IMR-90 (cell line): ENCODE data around the gene CD99L2. TPM values are rescaled to one million over a fixed set of nuclear protein-coding genes. Genes with fewer than 3 reads are reported as not detected.

Experiments
- ATAC-seq: fragments of 200-7000 bp; cut with Tn5 transposase; 2 replicates; pipeline ENCODE4 v1.9.1; 2020; ENCODE audit warnings: low read depth, mild to moderate bottlenecking, moderate library complexity
- BruUV-seq: library from RNA; stranded (reverse); fragments of 400-500 nt; replicated peaks from 2 replicates; lab custom pipeline; 2021; lab: Mats Ljungman, UMichigan
- CTCF ChIA-PET: fragments of 300-600 bp; formaldehyde crosslinking; extraction: SDS; loops from one replicate; lab custom pipeline; 2021; ENCODE audit warnings: antibody characterized with exemption; lab: Yijun Ruan, JAX
- POLR2A ChIA-PET: fragments of 300-600 bp; sonication (Branson Sonifier 250); formaldehyde crosslinking; loops from one replicate; lab custom pipeline; 2022; ENCODE audit warnings: antibody characterized with exemption; ENCODE audit not compliant: unreplicated experiment; lab: Charles Lee
- DNase-seq: peaks from one replicate; pipeline ENCODE4 v3.0.0; 2013
- H2AFZ ChIP-seq: replicated peaks from 2 replicates; pipeline ENCODE3; 2013; ENCODE audit warnings: low read length, mild to moderate bottlenecking; ENCODE audit not compliant: poor library complexity
- H2AK5ac ChIP-seq: 2 replicates; pipeline ENCODE4 v1.6.1; 2013; ENCODE audit warnings: low read depth, low read length, inconsistent platforms
- H2AK9ac ChIP-seq: replicated peaks from 2 replicates; pipeline ENCODE3; 2013; ENCODE audit warnings: mild to moderate bottlenecking, low read depth, low read length, moderate library complexity; ENCODE audit not compliant: poor library complexity
- H2BK120ac ChIP-seq: 2 replicates; pipeline ENCODE4 v1.6.1; 2013; ENCODE audit warnings: low read depth, low read length, inconsistent platforms
- H2BK15ac ChIP-seq: 3 replicates; pipeline ENCODE4 v1.6.1; 2013; ENCODE audit warnings: low read depth, low read length, inconsistent platforms
- H2BK20ac ChIP-seq: 2 replicates; pipeline ENCODE4 v1.6.1; 2013; ENCODE audit warnings: low read depth, mild to moderate bottlenecking, inconsistent platforms, low read length, moderate library complexity
- H2BK5ac ChIP-seq: 2 replicates; pipeline ENCODE4 v1.6.1; 2013; ENCODE audit warnings: mild to moderate bottlenecking, low read depth, low read length, inconsistent platforms; ENCODE audit not compliant: poor library complexity, severe bottlenecking
- H3K14ac ChIP-seq: replicated peaks from 2 replicates; pipeline ENCODE4 v1.6.1; 2013; ENCODE audit warnings: low read depth, low read length, inconsistent platforms
- H3K18ac ChIP-seq: 2 replicates; pipeline ENCODE4 v1.6.1; 2013; ENCODE audit warnings: low read depth, low read length, control low read depth
- H3K23ac ChIP-seq: 2 replicates; pipeline ENCODE4 v1.6.1; 2013; ENCODE audit warnings: low read depth, low read length, inconsistent platforms
- H3K27ac ChIP-seq: 2 replicates; pipeline ENCODE4 v1.5.1; 2013; ENCODE audit warnings: mild to moderate bottlenecking, control low read depth, low read length; ENCODE audit not compliant: insufficient read depth
- H3K27me3 ChIP-seq: 2 replicates; pipeline ENCODE4 v1.6.1; 2013; ENCODE audit warnings: low read length; ENCODE audit not compliant: control insufficient read depth, insufficient read depth
- H3K36me3 ChIP-seq: 2 replicates; pipeline ENCODE4 v1.6.1; 2013; ENCODE audit warnings: low read length, mixed read lengths; ENCODE audit not compliant: control insufficient read depth, insufficient read depth
- H3K4ac ChIP-seq: 2 replicates; pipeline ENCODE4 v1.6.1; 2013; ENCODE audit warnings: low read depth, low read length, inconsistent platforms
- H3K4me1 ChIP-seq: 2 replicates; pipeline ENCODE4 v1.6.1; 2013; ENCODE audit warnings: low read length, mixed read lengths; ENCODE audit not compliant: control insufficient read depth, insufficient read depth
- H3K4me2 ChIP-seq: 2 replicates; pipeline ENCODE4 v1.6.1; 2013; ENCODE audit warnings: low read depth, mild to moderate bottlenecking, control low read depth, low read length, moderate library complexity
- H3K4me3 ChIP-seq: 2 replicates; pipeline ENCODE4 v1.5.1; 2013; ENCODE audit warnings: low read depth, mild to moderate bottlenecking, control low read depth, low read length, moderate library complexity; ENCODE audit not compliant: insufficient read depth
- H3K56ac ChIP-seq: 2 replicates; pipeline ENCODE4 v1.6.1; 2013; ENCODE audit warnings: low read length, inconsistent platforms; ENCODE audit not compliant: insufficient read depth; ENCODE audit errors: extremely low read depth
- H3K79me1 ChIP-seq, 2 experiments: 2 replicates each; pipeline ENCODE4 v1.6.1; 2013; ENCODE audit warnings: low read length in 2 of 2, inconsistent platforms in 1 of 2, low read depth in 1 of 2
- H3K9ac ChIP-seq: 2 replicates; pipeline ENCODE4 v1.6.1; 2013; ENCODE audit warnings: low read depth, low read length, control low read depth
- H3K9me1 ChIP-seq: 2 replicates; pipeline ENCODE4 v1.6.1; 2013; ENCODE audit warnings: low read length, inconsistent platforms; ENCODE audit not compliant: insufficient read depth
- H3K9me3 ChIP-seq: 2 replicates; pipeline ENCODE4 v1.6.1; 2013; ENCODE audit warnings: low read length; ENCODE audit not compliant: control insufficient read depth, insufficient read depth
- H4K20me1 ChIP-seq: 2 replicates; pipeline ENCODE4 v1.6.1; 2013; ENCODE audit warnings: low read length, inconsistent platforms; ENCODE audit not compliant: insufficient read depth
- H4K5ac ChIP-seq: 2 replicates; pipeline ENCODE4 v1.6.1; 2013; ENCODE audit warnings: mild to moderate bottlenecking, low read depth, low read length, control low read depth
- H4K8ac ChIP-seq, 2 experiments: 2 replicates each; pipeline ENCODE4 v1.6.1; 2013; ENCODE audit warnings: low read depth in 2 of 2, low read length in 2 of 2, control low read depth in 1 of 2, inconsistent platforms in 1 of 2
- H4K91ac ChIP-seq: 2 replicates; pipeline ENCODE4 v1.6.1; 2013; ENCODE audit warnings: low read depth, low read length, inconsistent platforms; ENCODE audit not compliant: insufficient read depth
- BHLHE40 ChIP-seq: fragments of 150-350 bp; IDR thresholded peaks from 2 replicates; pipeline ENCODE4 v1.6.1; 2016; ENCODE audit warnings: mild to moderate bottlenecking, low read depth, low read length
- CEBPB ChIP-seq: IDR thresholded peaks from 2 replicates; pipeline ENCODE4 v1.6.1; 2012; ENCODE audit warnings: low read depth, low read length, improper control_type of control experiment
- CHD1 ChIP-seq: IDR thresholded peaks from 2 replicates; pipeline ENCODE4 v1.6.1; 2012; ENCODE audit warnings: low read depth, low read length, improper control_type of control experiment
- CTCF ChIP-seq: conservative IDR thresholded peaks from 2 replicates; pipeline ENCODE4 v1.5.1; 2012; ENCODE audit warnings: mild to moderate bottlenecking, low read depth, low read length, improper control_type of control experiment
- ELK1 ChIP-seq: fragments of 150-350 bp; IDR thresholded peaks from 2 replicates; pipeline ENCODE4 v1.6.1; 2016; ENCODE audit warnings: low read depth, mild to moderate bottlenecking, low read length, moderate library complexity, borderline replicate concordance
- FOS ChIP-seq: fragments of 150-350 bp; IDR thresholded peaks from 2 replicates; pipeline ENCODE4 v1.6.1; 2016; ENCODE audit warnings: low read depth, low read length
- MAFK ChIP-seq: IDR thresholded peaks from 2 replicates; pipeline ENCODE4 v1.6.1; 2012; ENCODE audit warnings: low read depth, low read length, improper control_type of control experiment
- MAZ ChIP-seq: IDR thresholded peaks from 2 replicates; pipeline ENCODE4 v1.6.1; 2012; ENCODE audit warnings: low read depth, mild to moderate bottlenecking, low read length, improper control_type of control experiment, moderate library complexity, borderline replicate concordance
- MXI1 ChIP-seq: IDR thresholded peaks from 2 replicates; pipeline ENCODE4 v1.6.1; 2012; ENCODE audit warnings: low read depth, mild to moderate bottlenecking, low read length, moderate library complexity, borderline replicate concordance
- NFE2L2 ChIP-seq: fragments of 150-350 bp; IDR thresholded peaks from 2 replicates; pipeline ENCODE4 v1.6.1; 2016; ENCODE audit warnings: low read depth, mild to moderate bottlenecking, low read length
- POLR2A ChIP-seq: IDR thresholded peaks from 2 replicates; pipeline ENCODE4 v1.6.1; 2012; ENCODE audit warnings: mild to moderate bottlenecking, low read depth, low read length
- RAD21 ChIP-seq: IDR thresholded peaks from 2 replicates; pipeline ENCODE4 v1.6.1; 2012; ENCODE audit warnings: low read length, improper control_type of control experiment
- RCOR1 ChIP-seq: IDR thresholded peaks from 2 replicates; pipeline ENCODE4 v1.6.1; 2012; ENCODE audit warnings: mild to moderate bottlenecking, low read length, improper control_type of control experiment; ENCODE audit not compliant: insufficient replicate concordance
- RFX5 ChIP-seq: IDR thresholded peaks from 2 replicates; pipeline ENCODE4 v1.8.0; 2012; ENCODE audit warnings: low read depth, mild to moderate bottlenecking, low read length, moderate library complexity
- SMC3 ChIP-seq: fragments of 150-350 bp; IDR thresholded peaks from 2 replicates; pipeline ENCODE4 v1.6.1; 2016; ENCODE audit warnings: low read depth, mild to moderate bottlenecking, antibody characterized with exemption, low read length, moderate library complexity
- USF2 ChIP-seq: fragments of 150-350 bp; IDR thresholded peaks from 2 replicates; pipeline ENCODE4 v1.6.1; 2017; ENCODE audit warnings: mild to moderate bottlenecking, antibody characterized with exemption, low read length, low read depth
- WGBS, 2 experiments: methylation state at CpG; one replicate each; pipeline versions ENCODE4 v1.1.5 to v1.1.7; 2013; ENCODE audit warnings: missing lambda C conversion rate in 2 of 2; ENCODE audit not compliant: insufficient read length in 1 of 2; ENCODE audit errors: extremely low coverage in 2 of 2; 5-methylcytosine and 5-hydroxymethylcytosine counted together
- dilution Hi-C: fragments of 300-500 bp; cut with HindIII; formaldehyde crosslinking; loops from one replicate; pipeline ENCODE4 v1.14.3; 2018; ENCODE audit warnings: low sequenced_read_pairs; ENCODE audit not compliant: unreplicated experiment
- in situ Hi-C: fragments of 300-500 bp; cut with MboI; formaldehyde crosslinking; loops from 3 replicates; pipeline ENCODE4 v1.14.3; 2019; ENCODE audit warnings: low sequenced_read_pairs, inconsistent platforms, mixed read lengths
- intact Hi-C: fragments of 100-400 bp; cut with micrococcal nuclease; formaldehyde crosslinking; loops from 2 replicates; pipeline ENCODE4 v1.10.0; 2022
- polyA plus RNA-seq, 3 experiments: library from polyadenylated mRNA; depleted of rRNA; stranded (reverse); fragments of >200 nt; gene quantifications; 2 replicates each; pipeline ENCODE4 v1.2.3, GENCODE V29; 2012; ENCODE audit warnings: low replicate concordance in 1 of 3
- total RNA-seq: library from RNA; depleted of rRNA; stranded (reverse); fragments of >200 nt; gene quantifications from 2 replicates; pipeline ENCODE4 v1.2.3, GENCODE V29; 2012

The CD99L2 gene
- total and polyA plus RNA-seq, 2 of the 4 experiments (the other 2 are of a cell fraction) = 17.4 to 41.4 TPM

DNA sequence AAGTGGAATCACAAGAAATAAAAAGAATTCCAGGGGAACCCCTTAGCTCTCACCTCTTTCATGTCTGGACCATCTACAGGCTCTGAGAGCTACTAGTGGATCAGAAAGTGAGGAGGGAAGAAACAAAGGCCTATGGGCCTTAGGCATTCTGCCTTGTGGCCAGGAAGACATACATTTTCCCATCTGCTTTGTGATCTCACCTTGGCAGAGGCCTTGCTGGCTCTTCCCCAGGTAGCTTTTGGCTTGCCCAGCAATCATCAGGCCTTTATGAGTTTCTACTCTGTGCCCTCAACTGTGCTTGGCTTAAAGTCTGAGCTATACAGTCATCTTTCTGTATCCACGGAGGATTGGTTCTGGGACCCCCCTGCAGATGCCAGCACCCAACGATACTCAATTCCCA, 28.3 kb upstream of the CD99L2 start:
- no peak overlapping the region for H3K23ac ChIP-seq
- H3K4me1 ChIP-seq = peaks cover 1% of the 10 kb centered on the region; the same call in 1 of the 2 replicates
- H4K91ac ChIP-seq = no peak overlapping the region
- no peaks in the 10 kb centered on the region for H3K9me1 ChIP-seq
- no peak overlapping the region for H2AK9ac ChIP-seq
- H4K5ac ChIP-seq = no peak overlapping the region
- no peak overlapping the region for H3K27ac ChIP-seq
- no peak for ATAC-seq
- no peak overlapping the region for H3K9ac ChIP-seq
- dilution Hi-C loops (no loop called here), intact Hi-C loops (no loop called here), in situ Hi-C loops (no loop called here)
- ChIA-PET POLR2A (no interaction called here), CTCF (no interaction called here)
- no peak overlapping the region for H3K4me3 ChIP-seq
- 0 out of 2 replicates have a peak, but pooled peaks cover 2% of the 10 kb centered on the region for H3K9me3 ChIP-seq
- no peak overlapping the region for H2AK5ac ChIP-seq
- no peak overlapping the region for H3K4me2 ChIP-seq
- H3K79me1 ChIP-seq = no peaks in the 10 kb centered on the region
- no peak overlapping the region for H2AFZ ChIP-seq
- no peak overlapping the region for H4K8ac ChIP-seq
- no peak overlapping the region for H3K14ac ChIP-seq
- H3K36me3 ChIP-seq = no peaks in the 10 kb centered on the region
- no peak for TF ChIP-seq CTCF
- no peak for TF ChIP-seq MAZ
- TF ChIP-seq MXI1 = no peak
- no peak for TF ChIP-seq RCOR1
- no peak for TF ChIP-seq RFX5
- no peak for TF ChIP-seq SMC3
- TF ChIP-seq CHD1 = no peak
- TF ChIP-seq CEBPB = no peak
- no peak for TF ChIP-seq RAD21
- TF ChIP-seq BHLHE40 = no peak
- TF ChIP-seq MAFK = no peak
- TF ChIP-seq FOS = no peak
- TF ChIP-seq POLR2A = no peak
- no peak for TF ChIP-seq USF2
- TF ChIP-seq ELK1 = no peak
- TF ChIP-seq NFE2L2 = no peak
- H4K20me1 ChIP-seq = no peaks in the 10 kb centered on the region
- no peak for DNase-seq
- H2BK20ac ChIP-seq = no peak overlapping the region
- H3K18ac ChIP-seq = no peak overlapping the region
- BruUV-seq = no TSS peak
- H2BK15ac ChIP-seq = no peak overlapping the region
- H3K56ac ChIP-seq = no peak overlapping the region
- no peak overlapping the region for H3K4ac ChIP-seq
- H3K27me3 ChIP-seq = no peaks in the 10 kb centered on the region
- no CpG with 5 or more reads among the region's 2 CpGs for WGBS, 2 experiments
- no peak overlapping the region for H2BK5ac ChIP-seq
- no peak overlapping the region for H2BK120ac ChIP-seq
